Neural cell (in vitro differentiated cells): Measurements from ENCODE around the gene ATPAF2.

Source experiments
- EZH2 ChIP-seq: fragments of 200-600, 300-800 bp; shearing (Covaris generic), sonication (generic); IDR thresholded peaks from 2 replicates; pipeline ENCODE4 v1.6.1; 2014; ENCODE audit warnings: antibody characterized with exemption, low read length, borderline replicate concordance, mild to moderate bottlenecking; ENCODE audit not compliant: insufficient read depth, poor library complexity, severe bottlenecking
- POLR2AphosphoS5 ChIP-seq: IDR thresholded peaks from 2 replicates; pipeline ENCODE4 v1.6.1; 2012

GRCh38 chr17:18025241-18025944 lies 13.6 kb downstream of the ATPAF2 start:
- TF ChIP-seq EZH2 (no peak), POLR2AphosphoS5 (no peak)
